ENCODE results near the gene GBGT1. TPM values are rescaled to one million over a fixed set of nuclear protein-coding genes. Genes with fewer than 3 reads are reported as not detected.

The GBGT1 gene
- total and polyA plus RNA-seq, 2 donors (not counting 1 experiment from before 2014, with no cell fraction given), result 19.6 to 52.7 TPM

- CTCF ChIA-PET, result interaction anchor here (2.2 to 3.1 kb wide), 3 partner anchors 17 to 27 kb away, joined by 11 to 23 read pairs (median 16); no protein-coding TSS in a partner anchor
- Histone ChIP-seq H3K36me3 (replicated peaks in 1 of 2; ENCODE audit: control extremely low read depth in 1 of 2, control insufficient read depth in 1 of 2, extremely low read depth in 1 of 2, insufficient read depth in 2 of 2, low read length in 1 of 2) (no peaks in the 10 kb centered on the region), H3K27ac (ENCODE audit: low read length in 2 of 2) (peak overlapping the region in 1 of 2 donors; percentile 76), H3K9me3 (ENCODE audit: control extremely low read depth in 1 of 3, control insufficient read depth in 2 of 3, insufficient read depth in 1 of 3, low read length in 2 of 3) (no peaks in the 10 kb centered on the region), H3K27me3 (replicated peaks in 1 of 4; ENCODE audit: control extremely low read depth in 1 of 4, control insufficient read depth in 3 of 4, insufficient read depth in 4 of 4, low read length in 3 of 4) (no peaks in the 10 kb centered on the region), H4K20me1 (ENCODE audit: control insufficient read depth, insufficient read depth, low read length, poor library complexity, severe bottlenecking) (peaks cover 44% of the 10 kb centered on the region), H3K4me2 (replicated peaks; ENCODE audit: low read depth, low read length, poor library complexity, severe bottlenecking) (peak overlapping the region; percentile 100), H3K9ac (ENCODE audit: low read length) (peak overlapping the region; percentile 78), H3K4me1 (ENCODE audit: control insufficient read depth in 2 of 2, insufficient read depth in 2 of 2, low read length in 2 of 2) (peaks cover 27 to 45% of the 10 kb centered on the region in 2 donors), H2AFZ (ENCODE audit: insufficient read depth, low read depth, low read length, poor library complexity, severe bottlenecking) (peak overlapping the region; percentile 28), H3K4me3 (ENCODE audit: control extremely low read depth in 1 of 5, extremely low read depth in 1 of 5, insufficient read depth in 1 of 5, low read depth in 2 of 5, low read length in 4 of 5) (peak overlapping the region; percentile 4 to 75 (median 56)), H3K79me2 (ENCODE audit: control insufficient read depth, insufficient read depth, low read length) (peaks cover 52% of the 10 kb centered on the region)
- ATAC-seq (ENCODE audit: low read depth), result no peak
- H3K9me3 Mint-ChIP-seq (ENCODE audit: insufficient read depth), result no peaks in the 10 kb centered on the region
- no peak for DNase-seq
- TF ChIP-seq CTCF (IDR thresholded peaks at IDR 0.05), result no peak
- no peak for TF ChIP-seq EZH2 (IDR thresholded peaks at IDR 0.05; ENCODE audit: borderline replicate concordance, insufficient read depth, low read depth, low read length, poor library complexity, severe bottlenecking)
- peak overlapping the region; percentile 86 for H3K4me3 Mint-ChIP-seq
- POLR2A ChIA-PET, result interaction anchor here (0.6 to 2.8 kb wide), 6 partner anchors 10 to 489 kb away, joined by 3 to 12 read pairs (median 6); partner anchors contain the start of gene FAM163B
- H3K4me1 Mint-ChIP-seq, result peaks cover 61% of the 10 kb centered on the region
- intact Hi-C loops (cut with micrococcal nuclease), result loop anchor here (1.0 kb wide), 5 partner anchors 8 to 29 kb away; no protein-coding TSS in a partner anchor
- WGBS (ENCODE audit: insufficient coverage), result 2% methylated on average over 59 of the region's 66 CpGs
- peak overlapping the region; percentile 83 for H3K27ac Mint-ChIP-seq
- H3K27me3 Mint-ChIP-seq, result no peaks in the 10 kb centered on the region
These were observed 43.1 kb downstream of the GBGT1 start for GRCh38 chr9:133120501-133121197.

Data from B cell (primary cell).